ENCODE measurements around the gene ZPLD1.

DNA sequence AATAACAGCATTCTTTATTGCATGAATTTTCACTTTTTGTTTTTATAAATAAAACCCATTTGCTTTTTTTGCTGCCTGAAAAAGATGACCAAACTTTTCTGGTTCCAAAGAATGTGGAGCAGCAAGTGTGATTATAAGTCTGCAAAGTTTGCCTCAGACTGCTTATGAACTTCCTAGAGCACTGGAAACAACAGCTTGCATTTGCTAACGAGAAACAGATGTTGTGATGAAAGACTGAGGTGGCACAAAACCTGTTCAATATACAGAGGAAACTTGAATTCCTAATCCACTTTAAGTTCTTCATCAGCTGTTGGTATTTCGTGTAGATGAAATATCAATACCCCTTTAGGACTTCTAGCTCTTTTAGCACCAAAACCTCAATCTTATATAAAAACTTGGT lies 9.3 kb downstream of the ZPLD1 start:
- TF ChIP-seq POLR2A (IDR thresholded peaks at IDR 0.05) (no peak), POLR2AphosphoS5 (IDR thresholded peaks at IDR 0.05) (no peak)
- TF ChIP-seq, protein P1, sequence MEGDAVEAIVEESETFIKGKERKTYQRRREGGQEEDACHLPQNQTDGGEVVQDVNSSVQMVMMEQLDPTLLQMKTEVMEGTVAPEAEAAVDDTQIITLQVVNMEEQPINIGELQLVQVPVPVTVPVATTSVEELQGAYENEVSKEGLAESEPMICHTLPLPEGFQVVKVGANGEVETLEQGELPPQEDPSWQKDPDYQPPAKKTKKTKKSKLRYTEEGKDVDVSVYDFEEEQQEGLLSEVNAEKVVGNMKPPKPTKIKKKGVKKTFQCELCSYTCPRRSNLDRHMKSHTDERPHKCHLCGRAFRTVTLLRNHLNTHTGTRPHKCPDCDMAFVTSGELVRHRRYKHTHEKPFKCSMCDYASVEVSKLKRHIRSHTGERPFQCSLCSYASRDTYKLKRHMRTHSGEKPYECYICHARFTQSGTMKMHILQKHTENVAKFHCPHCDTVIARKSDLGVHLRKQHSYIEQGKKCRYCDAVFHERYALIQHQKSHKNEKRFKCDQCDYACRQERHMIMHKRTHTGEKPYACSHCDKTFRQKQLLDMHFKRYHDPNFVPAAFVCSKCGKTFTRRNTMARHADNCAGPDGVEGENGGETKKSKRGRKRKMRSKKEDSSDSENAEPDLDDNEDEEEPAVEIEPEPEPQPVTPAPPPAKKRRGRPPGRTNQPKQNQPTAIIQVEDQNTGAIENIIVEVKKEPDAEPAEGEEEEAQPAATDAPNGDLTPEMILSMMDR (IDR thresholded peaks at IDR 0.05): no peak

All from prostate gland (tissue), 2 donors.